ENCODE data around the gene PPIL1. TPM values are rescaled to one million over a fixed set of nuclear protein-coding genes. Genes with fewer than 3 reads are reported as not detected.
A peak's percentile ranks its signal among the peaks of the same experiment; 100 is the strongest.

The PPIL1 gene
- total RNA-seq, 8 experiments from 2014 or later = 36.4 to 77.1 (median 48.4) TPM

DNA sequence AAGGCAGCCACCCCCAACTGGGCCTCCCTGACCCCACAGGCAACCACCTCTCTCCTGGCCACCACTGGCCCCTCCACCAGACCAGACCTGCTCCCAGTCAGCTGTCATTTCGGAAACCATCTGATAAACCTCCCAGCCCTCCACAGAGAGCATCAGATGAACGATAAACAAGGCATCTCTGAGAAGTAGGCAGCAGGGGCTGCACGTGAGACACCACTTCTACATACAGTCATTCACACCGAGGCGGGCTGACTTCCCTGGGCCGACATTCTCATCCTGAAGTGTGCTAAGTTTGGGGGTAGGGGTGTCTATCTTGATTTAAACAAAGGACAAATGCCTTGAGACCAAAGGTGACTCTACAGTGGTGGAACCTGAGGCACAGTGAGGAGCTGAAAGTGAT is 49.2 kb downstream of the PPIL1 start:
- in situ Hi-C loops (cut with MboI; ENCODE audit: low pct_unique_long_range_greater_than_20kb in 2 of 9, low sequenced_read_pairs in 9 of 9, unreplicated experiment in 9 of 9) = no loop called here
- peaks cover 27 to 71% of the 10 kb centered on the region in 2 donors for H3K4me1 ChIP-seq (replicated peaks in 1 of 2)
- no peak for ATAC-seq (replicated peaks in 6 of 8)
- no peak overlapping the region for H3K4me3 ChIP-seq
- 40 to 86% (median 80%) methylated on average over 1 to 6 of the region's 6 CpGs; no CpG with 5 or more reads in 4 of the 10 experiments for WGBS, 10 experiments
- H3K27ac ChIP-seq = no peak overlapping the region

DNA sequence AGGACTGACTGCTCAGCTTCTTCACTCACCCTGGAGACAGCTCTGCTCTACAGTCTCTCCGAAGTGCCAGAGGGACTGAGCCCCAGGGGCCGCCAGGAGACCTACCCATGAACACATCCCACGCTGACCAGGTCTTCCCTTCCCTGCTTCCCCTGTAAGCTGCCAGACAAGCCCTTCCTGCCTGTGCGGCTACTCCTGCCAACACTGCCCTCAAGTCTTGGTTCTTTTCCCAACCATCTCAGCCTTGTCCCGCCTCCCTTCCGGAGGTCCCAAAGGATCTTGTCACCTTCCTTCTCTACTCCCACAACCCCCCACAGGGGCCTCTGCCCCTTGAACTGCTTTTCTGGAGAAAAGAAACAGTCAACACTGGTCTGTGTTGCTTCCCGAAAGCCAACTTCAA is 50.4 kb downstream of the PPIL1 start:
- WGBS, 10 experiments = 40 to 100% (median 80%) methylated on average over 1 to 3 of the region's 7 CpGs; no CpG with 5 or more reads in 5 of the 10 experiments
- Histone ChIP-seq H3K4me3 (no peak overlapping the region), H3K27ac (no peak overlapping the region), H3K4me1 (replicated peaks in 1 of 2) (peaks cover 27 to 71% of the 10 kb centered on the region in 2 donors)
- in situ Hi-C loops (cut with MboI; ENCODE audit: low pct_unique_long_range_greater_than_20kb in 2 of 9, low sequenced_read_pairs in 9 of 9, unreplicated experiment in 9 of 9) = no loop called here
- no peak for ATAC-seq (replicated peaks in 6 of 8)

DNA sequence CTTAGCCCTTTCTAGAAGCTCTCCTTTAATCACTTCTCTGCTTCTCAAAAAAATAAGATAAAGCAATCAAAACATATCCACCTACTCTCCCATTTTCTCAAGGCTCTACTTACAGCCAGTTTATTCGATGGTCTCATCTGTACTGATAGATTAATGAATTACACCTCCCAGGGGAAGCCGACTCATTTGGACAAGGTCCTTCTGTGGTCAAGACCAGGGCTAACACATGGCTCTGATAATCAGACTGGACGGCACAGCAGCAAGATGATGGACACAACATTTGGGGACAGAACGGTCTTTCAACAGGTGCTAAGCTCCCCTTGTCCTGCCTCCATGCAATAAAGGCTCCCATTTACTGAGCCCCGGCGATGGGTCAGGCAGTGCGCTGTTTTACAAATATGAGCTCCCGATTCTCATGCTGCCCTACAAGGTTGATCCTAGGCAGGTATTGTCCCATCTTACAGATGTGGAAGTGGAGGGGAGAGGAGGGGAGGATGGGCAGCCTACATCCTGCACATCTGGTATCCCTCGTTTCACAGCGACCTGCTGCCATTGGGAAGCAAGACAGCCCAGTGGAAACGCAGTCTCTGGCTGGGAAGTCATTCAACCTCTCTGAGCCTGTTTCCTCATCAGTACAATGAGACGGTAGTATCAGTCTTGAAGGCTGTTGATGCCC is 51.0 kb downstream of the PPIL1 start:
- in situ Hi-C loops (cut with MboI; ENCODE audit: low pct_unique_long_range_greater_than_20kb in 2 of 9, low sequenced_read_pairs in 9 of 9, unreplicated experiment in 9 of 9) = no loop called here
- 62 to 100% (median 92%) methylated on average over 2 to 8 of the region's 12 CpGs; no CpG with 5 or more reads in 4 of the 10 experiments for WGBS, 10 experiments
- no peak overlapping the region for H3K4me3 ChIP-seq
- peaks cover 27 to 71% of the 10 kb centered on the region in 2 donors for H3K4me1 ChIP-seq (replicated peaks in 1 of 2)
- no peak for ATAC-seq (replicated peaks in 6 of 8)
- peak overlapping the region in 1 of 2 donors; percentile 40 for H3K27ac ChIP-seq

DNA sequence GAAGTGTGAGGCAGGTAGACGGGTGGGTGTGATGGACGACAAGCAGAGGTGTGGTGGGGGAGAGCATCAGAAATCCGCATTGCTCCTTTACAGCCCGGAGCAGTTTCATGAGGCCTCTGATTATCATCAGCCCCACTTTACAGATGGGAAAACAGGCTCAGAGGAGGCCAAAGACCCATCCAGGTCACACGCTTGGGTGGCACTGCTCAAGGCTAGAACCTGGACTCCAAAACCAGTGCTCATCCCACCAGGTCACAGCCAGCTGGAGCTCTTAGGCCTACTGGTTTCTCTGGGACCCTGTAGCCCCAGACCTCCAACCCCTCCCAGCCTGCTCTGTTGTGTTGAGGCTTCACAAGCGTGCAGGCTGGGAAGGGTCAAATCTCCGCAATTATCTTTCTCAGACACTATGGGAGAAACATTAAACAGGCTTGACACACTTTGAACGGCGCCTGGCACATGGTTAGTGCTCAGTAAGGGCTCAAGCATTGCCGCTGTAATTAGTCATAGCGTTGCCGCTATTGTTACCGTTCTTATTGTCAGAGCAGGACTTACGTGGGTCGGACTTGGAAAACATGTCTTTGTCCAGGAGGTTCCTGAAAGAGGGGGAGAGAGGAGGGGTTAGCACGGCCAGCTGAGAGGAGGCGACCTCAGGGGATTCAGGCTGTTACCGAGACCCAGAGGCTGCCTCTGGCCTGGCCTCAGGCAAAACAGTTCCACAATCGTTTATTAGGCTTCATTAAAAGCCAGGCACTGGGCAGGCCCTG is 51.9 kb downstream of the PPIL1 start:
- H3K4me3 ChIP-seq = no peak overlapping the region
- WGBS, 10 experiments = 18 to 100% (median 40%) methylated on average over 1 to 11 of the region's 19 CpGs; no CpG with 5 or more reads in 1 of the 10 experiments
- peak overlapping the region in 1 of 2 donors; percentile 40 for H3K27ac ChIP-seq
- H3K4me1 ChIP-seq (replicated peaks in 1 of 2) = peaks cover 24 to 64% of the 10 kb centered on the region in 2 donors
- in situ Hi-C loops (cut with MboI; ENCODE audit: low pct_unique_long_range_greater_than_20kb in 2 of 9, low sequenced_read_pairs in 9 of 9, unreplicated experiment in 9 of 9) = no loop called here
- peak in 5 of 8 experiments; percentile 61 to 66 (median 62) for ATAC-seq (replicated peaks in 6 of 8)

DNA sequence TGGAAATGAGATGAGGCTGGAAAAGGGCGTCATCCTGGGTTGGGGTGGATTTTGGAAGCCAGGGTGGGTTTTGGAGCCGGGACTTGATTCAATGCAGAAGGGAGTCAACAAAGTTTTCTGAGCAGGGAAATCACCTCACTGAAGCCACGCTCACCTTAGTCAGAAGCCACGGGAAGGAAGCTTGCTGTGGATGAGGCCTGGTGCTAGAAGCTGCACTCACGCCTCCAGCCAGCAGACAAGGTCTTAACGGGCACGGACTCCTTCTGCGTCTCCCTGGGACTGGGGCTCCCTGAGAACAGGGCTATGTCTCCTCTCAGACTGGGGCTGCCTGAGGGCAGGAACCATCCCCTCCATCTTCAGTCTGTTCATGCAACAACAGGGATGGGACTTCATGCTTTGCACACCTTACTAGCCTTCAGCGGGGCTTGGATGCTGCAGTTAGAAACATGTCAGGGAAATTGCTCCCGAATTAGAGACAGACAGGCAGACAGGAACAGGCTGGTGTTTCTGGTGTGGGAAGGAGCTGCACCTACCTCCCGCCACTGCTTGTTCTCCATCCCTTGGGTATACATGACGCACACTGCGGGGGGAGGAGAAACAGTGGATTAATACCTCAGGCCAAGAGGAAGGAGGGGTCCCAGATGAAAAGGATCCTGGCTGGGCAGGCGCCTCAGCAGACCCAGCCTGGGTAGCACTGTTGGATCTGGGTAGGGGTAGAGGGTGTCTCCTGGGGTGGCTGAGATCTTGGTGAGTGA is 52.8 kb downstream of the PPIL1 start:
- Histone ChIP-seq H3K4me1 (replicated peaks in 1 of 2) (peaks cover 23 to 56% of the 10 kb centered on the region in 2 donors), H3K4me3 (no peak overlapping the region), H3K27ac (peak overlapping the region in 1 of 2 donors; percentile 60)
- WGBS, 10 experiments = 53 to 100% (median 90%) methylated on average over 1 to 8 of the region's 14 CpGs; no CpG with 5 or more reads in 4 of the 10 experiments
- no peak for ATAC-seq (replicated peaks in 6 of 8)
- in situ Hi-C loops (cut with MboI; ENCODE audit: low pct_unique_long_range_greater_than_20kb in 2 of 9, low sequenced_read_pairs in 9 of 9, unreplicated experiment in 9 of 9) = no loop called here

DNA sequence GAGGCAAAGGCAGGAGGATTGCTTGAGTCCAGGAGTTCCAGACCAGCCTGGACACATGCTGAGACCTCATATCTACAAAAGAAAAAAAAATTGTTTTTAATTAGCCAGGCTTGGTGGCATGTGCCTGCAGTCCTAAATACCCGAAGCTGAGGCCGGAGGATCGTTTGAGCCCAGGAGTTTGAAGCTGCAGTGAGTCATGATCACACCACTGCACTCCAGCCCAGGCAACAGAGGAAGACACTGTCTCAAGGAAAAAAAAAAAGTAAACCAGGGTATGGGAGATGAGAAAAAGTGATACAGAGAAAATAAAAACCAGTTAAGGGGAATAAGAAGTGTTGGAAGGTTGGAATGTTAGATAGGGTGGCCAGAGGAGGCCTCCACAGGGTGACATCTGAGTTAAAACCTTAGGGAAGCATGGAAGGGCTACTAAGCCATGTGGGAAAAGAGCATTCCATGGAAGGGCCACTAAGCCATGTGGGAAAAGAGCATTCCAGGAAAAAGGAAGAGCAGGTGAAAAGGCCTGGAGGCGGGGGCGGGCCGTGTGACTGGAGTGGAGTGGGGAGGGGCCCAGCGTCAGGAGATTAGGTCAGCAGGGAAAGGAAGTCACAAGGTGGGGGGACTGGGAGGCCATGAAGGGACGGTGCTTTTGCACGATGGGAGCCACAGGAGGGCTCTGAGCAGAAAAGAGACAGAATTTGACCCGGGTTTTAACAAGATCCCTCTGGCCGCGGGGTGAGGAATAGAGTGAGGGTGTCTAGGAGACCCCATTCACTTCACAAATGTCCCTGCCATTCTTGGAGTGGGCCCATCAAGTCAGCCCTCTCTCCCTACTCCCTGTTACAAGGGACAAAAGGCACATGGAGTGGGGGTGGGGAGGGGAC is 53.7 kb downstream of the PPIL1 start:
- WGBS, 10 experiments = 10 to 74% (median 58%) methylated on average over 1 to 5 of the region's 12 CpGs; no CpG with 5 or more reads in 2 of the 10 experiments
- peak; percentile 13 to 84 (median 77) for ATAC-seq (replicated peaks in 6 of 8)
- Histone ChIP-seq H3K4me3 (no peak overlapping the region), H3K4me1 (replicated peaks in 1 of 2) (peaks cover 20 to 47% of the 10 kb centered on the region in 2 donors), H3K27ac (peak overlapping the region in 1 of 2 donors; percentile 60)
- in situ Hi-C loops (cut with MboI; ENCODE audit: low pct_unique_long_range_greater_than_20kb in 2 of 9, low sequenced_read_pairs in 9 of 9, unreplicated experiment in 9 of 9) = no loop called here

DNA sequence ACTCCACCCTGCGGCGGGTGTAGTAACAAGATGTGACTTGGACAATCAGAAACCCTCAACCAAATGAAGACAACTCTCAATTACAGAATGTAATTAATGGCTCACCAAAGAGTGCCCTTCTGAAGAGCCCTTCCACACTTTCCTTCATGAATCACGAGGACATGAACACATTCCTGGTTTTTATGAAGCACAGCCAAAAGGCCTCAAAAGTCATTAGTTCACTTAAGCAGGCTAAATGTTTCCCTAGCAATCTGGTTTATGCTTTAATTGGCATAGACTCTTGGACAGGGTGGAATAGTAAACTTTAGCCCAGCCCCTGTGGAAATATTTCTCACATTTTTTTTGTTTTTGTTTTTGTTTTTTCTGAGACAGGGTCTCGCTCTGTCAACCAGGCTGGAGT is 55.8 kb downstream of the PPIL1 start:
- no peak for ATAC-seq (replicated peaks in 6 of 8)
- Histone ChIP-seq H3K27ac (no peak overlapping the region), H3K4me3 (no peak overlapping the region), H3K4me1 (replicated peaks in 1 of 2) (peaks cover 14 to 32% of the 10 kb centered on the region in 2 donors)
- 45 to 100% (median 95%) methylated on average over 1 to 4 of the region's 4 CpGs; no CpG with 5 or more reads in 1 of the 10 experiments for WGBS, 10 experiments
- in situ Hi-C loops (cut with MboI; ENCODE audit: low pct_unique_long_range_greater_than_20kb in 2 of 9, low sequenced_read_pairs in 9 of 9, unreplicated experiment in 9 of 9) = no loop called here

DNA sequence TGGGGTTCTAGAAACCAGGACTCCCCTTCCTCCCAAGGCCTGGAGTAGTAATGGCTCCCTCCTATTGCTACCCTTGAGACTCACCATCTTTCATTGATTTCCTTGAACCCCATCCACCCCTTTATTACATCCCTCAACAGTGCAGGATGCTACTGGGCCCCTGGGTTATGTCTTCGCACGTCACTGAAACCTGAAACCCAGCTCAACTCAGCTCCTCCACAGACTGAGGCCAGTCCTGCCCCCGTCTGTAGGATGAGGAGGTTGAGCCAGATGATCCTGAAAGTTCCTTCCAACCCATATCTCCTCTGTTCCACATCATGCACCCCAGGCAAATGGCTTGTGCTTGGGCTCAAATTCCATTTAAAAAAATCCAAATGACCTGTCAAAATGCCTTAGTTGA is 56.8 kb downstream of the PPIL1 start:
- Histone ChIP-seq H3K4me3 (no peak overlapping the region), H3K27ac (no peak overlapping the region), H3K4me1 (replicated peaks in 1 of 2) (peaks cover 7 to 23% of the 10 kb centered on the region in 2 donors)
- 80 to 81% (median 80%) methylated on average over 2 of the region's 3 CpGs; no CpG with 5 or more reads in 7 of the 10 experiments for WGBS, 10 experiments
- in situ Hi-C loops (cut with MboI; ENCODE audit: low pct_unique_long_range_greater_than_20kb in 2 of 9, low sequenced_read_pairs in 9 of 9, unreplicated experiment in 9 of 9) = no loop called here
- no peak for ATAC-seq (replicated peaks in 6 of 8)

DNA sequence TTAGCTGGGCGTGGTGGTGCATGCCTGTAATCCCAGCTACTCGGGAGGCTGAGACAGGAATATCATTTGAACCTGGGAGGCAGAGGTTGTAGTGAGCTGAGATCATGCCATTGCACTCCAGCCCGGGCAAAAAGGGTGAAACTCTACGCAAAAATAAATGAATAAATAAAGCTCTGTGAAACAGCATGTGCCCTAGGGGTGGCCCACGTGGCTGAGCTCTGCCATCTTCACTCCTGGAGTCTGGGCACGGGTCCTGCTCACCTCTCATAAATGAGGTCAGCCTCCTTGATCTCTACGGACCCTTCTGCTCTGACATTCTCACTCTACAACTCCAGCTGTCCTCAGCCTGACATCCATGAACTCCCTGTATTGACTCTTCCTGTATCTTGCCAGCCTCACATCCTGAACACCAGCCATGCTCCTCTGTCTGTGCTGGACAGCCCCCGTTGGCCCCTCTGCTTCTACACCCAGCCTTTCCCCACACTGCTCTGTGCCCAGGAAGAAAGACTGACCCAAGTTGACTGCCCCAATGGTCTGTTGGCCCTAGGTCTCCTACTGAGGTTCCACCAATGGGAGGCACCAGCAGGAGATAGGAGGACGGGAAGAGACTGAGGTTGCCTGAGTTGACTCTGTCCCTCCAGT is 57.3 kb downstream of the PPIL1 start:
- Histone ChIP-seq H3K27ac (no peak overlapping the region), H3K4me3 (no peak overlapping the region), H3K4me1 (replicated peaks in 1 of 2) (peaks cover 4 to 17% of the 10 kb centered on the region in 2 donors)
- ATAC-seq (replicated peaks in 6 of 8) = no peak
- 87 to 100% (median 97%) methylated on average over 1 to 5 of the region's 9 CpGs; no CpG with 5 or more reads in 3 of the 10 experiments for WGBS, 10 experiments
- in situ Hi-C loops (cut with MboI; ENCODE audit: low pct_unique_long_range_greater_than_20kb in 2 of 9, low sequenced_read_pairs in 9 of 9, unreplicated experiment in 9 of 9) = no loop called here

DNA sequence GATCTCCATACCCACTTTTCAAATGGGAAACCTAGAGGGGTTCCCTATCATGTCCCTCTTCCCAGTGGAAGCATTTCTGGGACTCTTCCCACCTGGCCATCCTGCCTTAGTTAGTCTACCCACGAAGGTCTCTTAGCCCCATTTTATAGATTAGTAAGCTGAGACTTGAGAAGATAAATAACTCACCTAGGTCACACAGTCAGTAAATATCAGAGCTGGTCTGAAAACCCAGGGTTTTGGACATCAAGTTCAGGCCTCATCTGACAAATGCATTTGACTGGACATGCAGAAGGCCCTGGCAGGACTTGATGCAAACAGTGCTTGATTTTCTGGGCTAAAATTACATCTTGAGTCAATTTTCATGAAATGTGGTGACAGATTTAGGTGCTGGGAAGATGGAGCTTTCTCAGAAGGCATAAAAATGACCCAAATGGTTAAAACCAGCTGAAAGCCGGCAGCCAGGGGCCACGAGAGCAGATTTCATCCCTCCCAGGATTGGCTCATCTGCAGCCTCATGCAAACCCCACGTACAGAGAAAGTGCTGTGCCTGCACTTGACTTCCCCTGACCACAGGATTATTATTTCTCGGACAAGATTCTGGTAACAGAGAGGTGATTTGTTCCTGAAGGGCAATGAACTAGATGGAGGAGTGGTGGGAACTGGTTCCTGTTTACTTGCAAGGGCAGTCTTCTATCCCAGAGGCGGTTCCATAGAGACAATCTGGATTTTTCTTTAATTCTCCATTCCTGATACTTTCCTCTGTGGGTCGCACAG is 58.5 kb downstream of the PPIL1 start:
- Histone ChIP-seq H3K4me1 (replicated peaks in 1 of 2) (peaks cover 5 to 6% of the 10 kb centered on the region in 2 donors), H3K27ac (no peak overlapping the region), H3K4me3 (no peak overlapping the region)
- ATAC-seq (replicated peaks in 6 of 8) = peak in 1 of 8 experiments; percentile 46
- WGBS, 10 experiments = 0 to 100% (median 76%) methylated on average over 1 to 5 of the region's 7 CpGs; no CpG with 5 or more reads in 1 of the 10 experiments
- in situ Hi-C loops (cut with MboI; ENCODE audit: low pct_unique_long_range_greater_than_20kb in 2 of 9, low sequenced_read_pairs in 9 of 9, unreplicated experiment in 9 of 9) = no loop called here

DNA sequence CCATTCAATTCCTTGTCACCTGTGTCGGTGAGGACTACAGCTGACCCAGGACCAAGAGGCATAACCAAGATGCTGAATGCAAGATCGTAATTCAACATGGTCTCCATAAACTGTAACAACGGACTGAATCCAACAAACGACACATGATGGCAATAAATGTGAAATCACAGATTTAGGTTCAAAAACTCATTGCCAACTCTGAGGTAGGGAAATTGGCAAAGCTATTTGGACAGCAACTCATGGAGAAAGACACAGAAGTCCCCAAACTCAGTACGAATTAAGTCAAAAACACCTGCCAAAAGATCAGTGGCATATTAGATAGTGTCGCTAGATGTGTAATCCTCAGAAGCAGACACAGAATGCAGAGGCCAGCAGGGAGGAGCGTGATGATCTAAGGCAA is 60.4 kb downstream of the PPIL1 start:
- H3K4me1 ChIP-seq (replicated peaks in 1 of 2) = peaks cover 11 to 18% of the 10 kb centered on the region in 2 donors
- no peak overlapping the region for H3K27ac ChIP-seq
- no peak for ATAC-seq (replicated peaks in 6 of 8)
- no peak overlapping the region for H3K4me3 ChIP-seq
- in situ Hi-C loops (cut with MboI; ENCODE audit: low pct_unique_long_range_greater_than_20kb in 2 of 9, low sequenced_read_pairs in 9 of 9, unreplicated experiment in 9 of 9) = no loop called here
- 64 to 100% (median 93%) methylated on average over 1 to 7 of the region's 7 CpGs for WGBS, 10 experiments
